GM19238 (cell line): ENCODE results near the gene DGKH.

Experiments used
- DNase-seq: peaks from one replicate; pipeline ENCODE4 v3.0.0; 2011; ENCODE audit warnings: low spot score; ENCODE audit not compliant: insufficient read length

DGKH gene

DNA sequence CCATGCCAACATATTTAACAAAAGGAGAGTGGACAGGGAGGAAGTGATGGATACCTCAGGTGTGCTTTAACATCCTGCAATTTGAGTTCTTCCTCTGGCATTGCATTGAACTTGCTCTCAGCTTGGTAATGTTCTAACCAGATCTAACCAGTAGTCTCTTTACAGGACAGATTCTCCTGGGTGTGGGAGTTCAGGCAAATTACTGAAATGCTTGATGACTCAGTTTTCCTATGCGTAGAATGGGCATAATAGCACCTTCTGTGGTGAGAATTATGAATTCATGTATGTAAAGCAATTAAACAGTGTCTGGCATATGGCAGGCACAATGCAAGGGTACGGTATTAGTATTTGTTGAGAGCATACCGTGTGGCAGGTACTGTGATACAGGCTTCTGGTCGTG lies 227.1 kb downstream of the DGKH start:
- DNase-seq: no peak

DNA sequence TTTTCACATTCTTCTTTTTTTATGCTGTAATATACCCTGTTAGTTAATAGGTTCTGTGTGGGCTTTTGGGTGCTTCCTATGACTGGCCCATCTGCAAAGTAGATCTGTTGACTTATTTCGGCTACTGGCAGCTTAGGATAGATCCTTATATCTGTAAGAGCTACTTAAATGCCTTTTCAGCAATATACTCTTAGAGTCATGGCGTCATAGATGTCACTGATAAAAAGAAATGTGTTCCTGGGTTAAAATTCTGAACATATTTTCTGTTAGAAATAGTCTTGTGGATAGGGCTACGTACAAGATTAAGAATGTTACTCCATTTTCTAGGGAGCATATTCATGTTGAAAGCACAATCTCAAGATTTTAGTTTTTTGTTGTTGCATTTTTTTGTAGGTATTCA lies 228.2 kb downstream of the DGKH start:
- no peak for DNase-seq

DNA sequence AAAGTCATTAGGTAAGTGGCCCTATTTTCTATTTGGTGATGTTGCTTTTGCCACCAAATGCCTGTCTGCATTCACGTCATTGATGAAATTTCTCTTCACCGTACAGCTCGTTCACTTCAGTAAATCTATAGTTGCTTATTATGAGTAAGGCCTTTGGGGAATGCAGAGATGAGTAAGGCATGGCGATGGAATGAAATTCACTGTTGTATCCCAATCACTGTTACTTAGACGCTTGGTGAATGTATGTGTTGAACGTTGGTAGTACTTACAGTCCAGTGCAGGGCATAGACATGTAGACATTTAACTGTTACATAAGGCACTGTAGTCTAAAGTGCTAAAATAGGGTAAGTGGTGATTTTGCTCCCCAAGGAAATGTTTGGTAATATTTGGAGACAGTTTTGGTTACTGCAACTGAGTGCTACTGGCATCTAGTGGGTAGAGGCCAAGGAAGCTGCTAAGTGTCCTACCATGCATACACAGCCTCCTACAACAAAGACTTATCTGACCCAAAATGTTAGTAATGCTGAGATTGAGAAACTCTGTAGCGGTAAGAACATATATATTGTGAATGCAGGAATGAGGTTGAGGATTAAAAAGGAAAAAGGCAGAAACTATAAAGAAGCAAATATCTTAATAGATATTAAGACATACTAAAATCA lies 229.3 kb downstream of the DGKH start:
- no peak for DNase-seq

DNA sequence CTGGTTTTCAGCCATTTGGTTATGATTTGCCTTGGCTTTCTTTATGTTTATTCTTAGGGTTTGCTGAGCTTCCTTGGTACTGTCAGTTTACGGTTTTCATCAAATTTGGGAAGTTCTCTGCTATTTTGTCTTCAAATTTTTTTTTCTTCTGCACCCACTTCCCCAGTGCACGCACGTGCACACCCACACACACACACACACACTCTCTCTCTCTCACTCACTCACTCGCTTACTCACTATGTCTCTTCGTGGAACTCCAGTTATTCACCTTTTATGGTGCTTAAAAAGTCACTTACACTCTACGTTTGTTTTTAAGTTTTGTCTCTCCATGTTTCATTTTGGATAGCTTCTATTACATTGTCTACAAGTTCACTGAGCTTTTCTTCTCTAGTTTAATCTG lies 230.6 kb downstream of the DGKH start:
- DNase-seq: no peak

DNA sequence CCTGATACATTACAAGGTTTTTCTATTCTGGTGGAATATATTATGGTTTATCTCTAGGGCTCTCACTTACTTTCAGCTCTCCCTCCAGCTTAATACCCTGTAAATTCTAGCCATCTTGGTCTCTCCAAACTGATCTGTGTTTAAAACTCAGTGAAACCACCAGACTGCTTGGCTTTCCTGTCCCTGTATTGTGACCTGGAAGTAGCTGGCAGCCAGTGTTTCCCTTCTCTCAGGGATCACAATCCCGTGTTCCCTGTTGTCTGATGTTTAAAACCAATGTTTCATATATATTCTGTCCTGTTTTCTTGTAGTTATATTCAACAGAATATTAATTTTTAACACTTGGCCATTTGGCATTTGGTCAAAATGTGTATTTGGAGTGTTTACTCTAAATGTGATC lies 231.5 kb downstream of the DGKH start:
- DNase-seq: no peak

DNA sequence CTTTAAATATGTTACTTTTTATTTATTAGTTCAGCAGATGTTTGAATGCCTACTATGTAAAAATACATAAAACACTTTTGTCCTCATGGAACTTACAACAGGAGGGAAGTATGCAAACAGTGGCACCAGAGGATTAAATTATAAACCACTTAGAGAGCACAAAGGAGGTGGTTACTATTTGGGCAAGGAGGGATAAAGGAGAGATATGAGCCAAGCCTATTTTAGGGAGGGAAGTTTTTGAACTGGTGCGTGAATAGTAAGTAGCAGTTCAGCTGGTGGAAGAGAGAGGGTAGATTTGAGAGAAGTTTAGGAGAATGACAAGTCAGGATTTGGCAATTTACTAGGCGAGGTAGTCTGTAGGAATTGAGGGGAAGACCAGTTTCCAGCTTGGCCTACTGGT lies 232.1 kb downstream of the DGKH start:
- no peak for DNase-seq

DNA sequence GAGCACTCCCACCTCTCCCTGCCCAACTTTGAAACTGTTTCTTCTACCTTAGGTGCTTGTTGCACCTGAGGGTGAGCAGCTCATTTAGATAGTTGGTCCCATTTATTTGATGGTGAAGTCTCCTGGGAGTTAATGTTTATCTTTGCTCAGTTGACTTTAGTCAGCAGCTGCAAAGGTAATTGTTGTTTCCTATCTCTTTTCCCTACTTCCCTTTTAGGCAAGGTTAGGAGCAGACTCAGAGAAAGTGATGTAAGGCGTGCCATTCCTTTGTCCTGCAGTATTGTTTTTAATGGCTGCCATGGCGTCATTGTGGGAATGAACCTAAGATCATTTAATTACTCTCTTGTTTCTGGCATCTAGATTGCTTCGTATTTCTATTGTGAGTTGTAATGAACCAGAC lies 235.1 kb downstream of the DGKH start:
- DNase-seq: no peak

GRCh38 chr13:42284068-42284467 lies 235.6 kb downstream of the DGKH start:
- DNase-seq: no peak
